Ovary (tissue), 1 donor: Measurements from ENCODE around the gene PDIA6.

ENCODE experiments used
- EP300 ChIP-seq: sonication (generic); formaldehyde crosslinking; IDR thresholded peaks from one replicate; pipeline ENCODE4 v1.6.1; 2017; ENCODE audit warnings: antibody characterized with exemption
- POLR2A ChIP-seq: fragments of 450-650 bp; IDR thresholded peaks from one replicate; pipeline ENCODE4 v1.6.1; 2017; ENCODE audit warnings: antibody characterized with exemption, mild to moderate bottlenecking, moderate library complexity

- no peak for TF ChIP-seq POLR2A
- no peak for TF ChIP-seq EP300
These were observed 38.7 kb downstream of the PDIA6 start for GRCh38 chr2:10773821-10774341.
